Measurements from ENCODE around the gene INSYN2B. TPM values are rescaled to one million over a fixed set of nuclear protein-coding genes. Genes with fewer than 3 reads are reported as not detected.

INSYN2B gene
- total and polyA plus RNA-seq, 2 experiments from 2014 or later: not detected

GRCh38 chr5:169842699-169843098 is 137.6 kb downstream of the INSYN2B start (continued):
- TF ChIP-seq, protein P1, sequence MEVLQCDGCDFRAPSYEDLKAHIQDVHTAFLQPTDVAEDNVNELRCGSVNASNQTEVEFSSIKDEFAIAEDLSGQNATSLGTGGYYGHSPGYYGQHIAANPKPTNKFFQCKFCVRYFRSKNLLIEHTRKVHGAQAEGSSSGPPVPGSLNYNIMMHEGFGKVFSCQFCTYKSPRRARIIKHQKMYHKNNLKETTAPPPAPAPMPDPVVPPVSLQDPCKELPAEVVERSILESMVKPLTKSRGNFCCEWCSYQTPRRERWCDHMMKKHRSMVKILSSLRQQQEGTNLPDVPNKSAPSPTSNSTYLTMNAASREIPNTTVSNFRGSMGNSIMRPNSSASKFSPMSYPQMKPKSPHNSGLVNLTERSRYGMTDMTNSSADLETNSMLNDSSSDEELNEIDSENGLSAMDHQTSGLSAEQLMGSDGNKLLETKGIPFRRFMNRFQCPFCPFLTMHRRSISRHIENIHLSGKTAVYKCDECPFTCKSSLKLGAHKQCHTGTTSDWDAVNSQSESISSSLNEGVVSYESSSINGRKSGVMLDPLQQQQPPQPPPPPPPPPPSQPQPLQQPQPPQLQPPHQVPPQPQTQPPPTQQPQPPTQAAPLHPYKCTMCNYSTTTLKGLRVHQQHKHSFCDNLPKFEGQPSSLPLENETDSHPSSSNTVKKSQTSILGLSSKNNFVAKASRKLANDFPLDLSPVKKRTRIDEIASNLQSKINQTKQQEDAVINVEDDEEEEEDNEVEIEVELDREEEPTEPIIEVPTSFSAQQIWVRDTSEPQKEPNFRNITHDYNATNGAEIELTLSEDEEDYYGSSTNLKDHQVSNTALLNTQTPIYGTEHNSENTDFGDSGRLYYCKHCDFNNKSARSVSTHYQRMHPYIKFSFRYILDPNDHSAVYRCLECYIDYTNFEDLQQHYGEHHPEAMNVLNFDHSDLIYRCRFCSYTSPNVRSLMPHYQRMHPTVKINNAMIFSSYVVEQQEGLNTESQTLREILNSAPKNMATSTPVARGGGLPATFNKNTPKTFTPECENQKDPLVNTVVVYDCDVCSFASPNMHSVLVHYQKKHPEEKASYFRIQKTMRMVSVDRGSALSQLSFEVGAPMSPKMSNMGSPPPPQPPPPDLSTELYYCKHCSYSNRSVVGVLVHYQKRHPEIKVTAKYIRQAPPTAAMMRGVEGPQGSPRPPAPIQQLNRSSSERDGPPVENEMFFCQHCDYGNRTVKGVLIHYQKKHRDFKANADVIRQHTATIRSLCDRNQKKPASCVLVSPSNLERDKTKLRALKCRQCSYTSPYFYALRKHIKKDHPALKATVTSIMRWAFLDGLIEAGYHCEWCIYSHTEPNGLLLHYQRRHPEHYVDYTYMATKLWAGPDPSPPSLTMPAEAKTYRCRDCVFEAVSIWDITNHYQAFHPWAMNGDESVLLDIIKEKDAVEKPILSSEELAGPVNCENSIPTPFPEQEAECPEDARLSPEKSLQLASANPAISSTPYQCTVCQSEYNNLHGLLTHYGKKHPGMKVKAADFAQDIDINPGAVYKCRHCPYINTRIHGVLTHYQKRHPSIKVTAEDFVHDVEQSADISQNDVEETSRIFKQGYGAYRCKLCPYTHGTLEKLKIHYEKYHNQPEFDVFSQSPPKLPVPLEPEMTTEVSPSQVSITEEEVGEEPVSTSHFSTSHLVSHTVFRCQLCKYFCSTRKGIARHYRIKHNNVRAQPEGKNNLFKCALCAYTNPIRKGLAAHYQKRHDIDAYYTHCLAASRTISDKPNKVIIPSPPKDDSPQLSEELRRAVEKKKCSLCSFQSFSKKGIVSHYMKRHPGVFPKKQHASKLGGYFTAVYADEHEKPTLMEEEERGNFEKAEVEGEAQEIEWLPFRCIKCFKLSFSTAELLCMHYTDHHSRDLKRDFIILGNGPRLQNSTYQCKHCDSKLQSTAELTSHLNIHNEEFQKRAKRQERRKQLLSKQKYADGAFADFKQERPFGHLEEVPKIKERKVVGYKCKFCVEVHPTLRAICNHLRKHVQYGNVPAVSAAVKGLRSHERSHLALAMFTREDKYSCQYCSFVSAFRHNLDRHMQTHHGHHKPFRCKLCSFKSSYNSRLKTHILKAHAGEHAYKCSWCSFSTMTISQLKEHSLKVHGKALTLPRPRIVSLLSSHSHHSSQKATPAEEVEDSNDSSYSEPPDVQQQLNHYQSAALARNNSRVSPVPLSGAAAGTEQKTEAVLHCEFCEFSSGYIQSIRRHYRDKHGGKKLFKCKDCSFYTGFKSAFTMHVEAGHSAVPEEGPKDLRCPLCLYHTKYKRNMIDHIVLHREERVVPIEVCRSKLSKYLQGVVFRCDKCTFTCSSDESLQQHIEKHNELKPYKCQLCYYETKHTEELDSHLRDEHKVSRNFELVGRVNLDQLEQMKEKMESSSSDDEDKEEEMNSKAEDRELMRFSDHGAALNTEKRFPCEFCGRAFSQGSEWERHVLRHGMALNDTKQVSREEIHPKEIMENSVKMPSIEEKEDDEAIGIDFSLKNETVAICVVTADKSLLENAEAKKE (CRISPR knock-in tag; IDR thresholded peaks at IDR 0.05): no peak
- no peak for TF ChIP-seq JUNB (IDR thresholded peaks at IDR 0.05; ENCODE audit: unreplicated experiment)
- TF ChIP-seq ZNF114 (CRISPR knock-in tag; IDR thresholded peaks at IDR 0.05): no peak
- no peak for TF ChIP-seq ETS1 (IDR thresholded peaks at IDR 0.05)
- no peak for TF ChIP-seq POLR2AphosphoS5 (IDR thresholded peaks at IDR 0.05; ENCODE audit: low read depth)
- TF ChIP-seq CREB1 (CRISPR knock-in tag; IDR thresholded peaks at IDR 0.05; ENCODE audit: low read depth): no peak

DNA sequence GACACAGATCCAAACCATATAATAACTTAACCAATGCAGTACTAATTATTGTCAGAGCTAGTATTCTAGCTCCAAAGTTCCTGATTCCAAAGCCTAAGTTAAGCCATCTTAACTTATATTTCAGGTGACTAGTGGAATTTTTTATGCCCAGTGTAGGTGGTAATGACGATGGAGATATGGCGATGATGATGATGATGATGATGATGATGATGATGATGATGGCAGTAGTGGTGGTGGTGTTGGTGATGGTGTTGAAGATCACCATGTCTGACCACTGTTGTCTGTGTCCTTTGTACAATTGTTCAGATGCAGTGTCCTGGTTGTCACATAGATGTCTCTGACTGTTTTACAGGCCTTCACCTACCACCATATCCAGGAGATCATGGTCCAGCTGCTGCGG is 139.9 kb downstream of the INSYN2B start:
- Mint-ChIP-seq H3K9me3 (no peaks in the 10 kb centered on the region; the same call in 2 of the 3 replicates), H3K27me3 (ENCODE audit: insufficient read depth, low read depth, poor library complexity) (no peaks in the 10 kb centered on the region), H3K27ac (no peak overlapping the region), H3K4me3 (no peak overlapping the region), H3K36me3 (ENCODE audit: low read depth) (no peaks in the 10 kb centered on the region), H3K4me1 (no peaks in the 10 kb centered on the region)
- no peak overlapping the region for H3K27ac ChIP-seq (ENCODE audit: low read depth)
- no peaks in the 10 kb centered on the region for H3K36me3 ChIP-seq (ENCODE audit: insufficient read depth)
- H3F3A ChIP-seq (replicated peaks; ENCODE audit: low read depth): no peaks in the 10 kb centered on the region
- H3K4me2 ChIP-seq: no peak overlapping the region
- H4K20me1 ChIP-seq (replicated peaks; ENCODE audit: insufficient read depth): no peaks in the 10 kb centered on the region
- ATAC-seq (no peak), DNase-seq (ENCODE audit: low spot score) (no peak)
- H3K4me1 ChIP-seq (ENCODE audit: insufficient read depth): no peaks in the 10 kb centered on the region
- H3K27me3 ChIP-seq (ENCODE audit: insufficient read depth): no peaks in the 10 kb centered on the region
- no peak overlapping the region for H3K4me3 ChIP-seq
- no peak overlapping the region for H2AFZ ChIP-seq
- H3K79me2 ChIP-seq (replicated peaks; ENCODE audit: insufficient read depth): no peaks in the 10 kb centered on the region
- H3K9me2 ChIP-seq (ENCODE audit: insufficient read depth): peaks cover 8% of the 10 kb centered on the region; the same call in 1 of the 2 replicates
- TF ChIP-seq STAT1 (IDR thresholded peaks at IDR 0.05; ENCODE audit: unreplicated experiment) (no peak), ZNF331 (CRISPR knock-in tag; IDR thresholded peaks at IDR 0.05; ENCODE audit: low read depth) (no peak), POLR2AphosphoS5 (IDR thresholded peaks at IDR 0.05; ENCODE audit: low read depth) (no peak), EZH2 (IDR thresholded peaks at IDR 0.05; ENCODE audit: low read depth, unreplicated experiment) (no peak), CREB1 (CRISPR knock-in tag; IDR thresholded peaks at IDR 0.05; ENCODE audit: low read depth) (no peak), ETS1 (IDR thresholded peaks at IDR 0.05) (no peak), NANOG (IDR thresholded peaks at IDR 0.05; ENCODE audit: borderline replicate concordance) (no peak), EZH2phosphoT487 (IDR thresholded peaks at IDR 0.05; ENCODE audit: unreplicated experiment) (no peak), ZNF114 (CRISPR knock-in tag; IDR thresholded peaks at IDR 0.05) (no peak)
- TF ChIP-seq, protein P2, sequence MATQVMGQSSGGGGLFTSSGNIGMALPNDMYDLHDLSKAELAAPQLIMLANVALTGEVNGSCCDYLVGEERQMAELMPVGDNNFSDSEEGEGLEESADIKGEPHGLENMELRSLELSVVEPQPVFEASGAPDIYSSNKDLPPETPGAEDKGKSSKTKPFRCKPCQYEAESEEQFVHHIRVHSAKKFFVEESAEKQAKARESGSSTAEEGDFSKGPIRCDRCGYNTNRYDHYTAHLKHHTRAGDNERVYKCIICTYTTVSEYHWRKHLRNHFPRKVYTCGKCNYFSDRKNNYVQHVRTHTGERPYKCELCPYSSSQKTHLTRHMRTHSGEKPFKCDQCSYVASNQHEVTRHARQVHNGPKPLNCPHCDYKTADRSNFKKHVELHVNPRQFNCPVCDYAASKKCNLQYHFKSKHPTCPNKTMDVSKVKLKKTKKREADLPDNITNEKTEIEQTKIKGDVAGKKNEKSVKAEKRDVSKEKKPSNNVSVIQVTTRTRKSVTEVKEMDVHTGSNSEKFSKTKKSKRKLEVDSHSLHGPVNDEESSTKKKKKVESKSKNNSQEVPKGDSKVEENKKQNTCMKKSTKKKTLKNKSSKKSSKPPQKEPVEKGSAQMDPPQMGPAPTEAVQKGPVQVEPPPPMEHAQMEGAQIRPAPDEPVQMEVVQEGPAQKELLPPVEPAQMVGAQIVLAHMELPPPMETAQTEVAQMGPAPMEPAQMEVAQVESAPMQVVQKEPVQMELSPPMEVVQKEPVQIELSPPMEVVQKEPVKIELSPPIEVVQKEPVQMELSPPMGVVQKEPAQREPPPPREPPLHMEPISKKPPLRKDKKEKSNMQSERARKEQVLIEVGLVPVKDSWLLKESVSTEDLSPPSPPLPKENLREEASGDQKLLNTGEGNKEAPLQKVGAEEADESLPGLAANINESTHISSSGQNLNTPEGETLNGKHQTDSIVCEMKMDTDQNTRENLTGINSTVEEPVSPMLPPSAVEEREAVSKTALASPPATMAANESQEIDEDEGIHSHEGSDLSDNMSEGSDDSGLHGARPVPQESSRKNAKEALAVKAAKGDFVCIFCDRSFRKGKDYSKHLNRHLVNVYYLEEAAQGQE (IDR thresholded peaks at IDR 0.05; ENCODE audit: unreplicated experiment): no peak
